CD4-positive, alpha-beta T cell treated with Interleukin-1 beta for 1 hour (primary cell): ENCODE data around the gene NAPA.
A peak's percentile ranks its signal among the peaks of the same experiment; 100 is the strongest.

Experiments
- DNase-seq, 2 donors: peaks; one replicate each; pipeline ENCODE4 v3.0.0-alpha.2; 2020 to 2022

Gene NAPA

DNA sequence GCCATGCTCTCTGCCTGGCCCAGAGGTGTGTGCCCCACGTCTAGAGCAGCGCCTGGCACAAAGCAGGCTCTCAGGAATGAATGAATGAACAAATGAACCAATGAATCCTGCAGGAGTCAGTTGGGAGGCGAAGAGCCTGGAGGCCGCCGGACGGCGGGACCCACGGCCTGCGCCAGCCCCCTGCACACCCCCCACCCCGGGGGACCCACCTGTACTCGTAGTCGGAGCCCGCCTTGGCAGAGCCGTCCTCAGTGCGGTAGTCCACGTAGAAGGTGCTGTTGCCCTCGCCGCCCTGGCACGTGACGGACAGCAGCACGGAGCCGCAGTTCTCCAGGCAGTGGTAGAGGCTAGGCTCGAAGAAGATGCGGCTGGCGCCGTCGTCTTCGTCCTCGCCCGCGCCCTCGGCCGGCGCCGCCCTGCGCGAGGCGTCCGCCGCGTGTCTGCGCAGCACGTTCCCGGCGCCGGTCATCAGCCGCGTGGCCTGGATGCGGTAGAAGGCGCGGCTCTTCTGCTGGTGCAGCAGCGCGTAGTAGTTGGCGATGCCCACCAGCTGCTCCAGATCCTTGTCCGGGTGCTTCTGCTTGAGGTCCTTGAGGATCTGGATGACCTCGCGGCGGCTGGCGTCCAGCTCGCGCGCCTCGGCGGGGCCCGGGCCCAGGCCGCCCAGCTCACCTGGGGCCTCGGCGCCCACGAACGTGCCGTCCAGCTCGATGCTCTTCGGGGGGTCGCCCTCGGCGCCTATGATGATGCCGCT lies 58.0 kb downstream of the NAPA start:
- DNase-seq, result no peak

DNA sequence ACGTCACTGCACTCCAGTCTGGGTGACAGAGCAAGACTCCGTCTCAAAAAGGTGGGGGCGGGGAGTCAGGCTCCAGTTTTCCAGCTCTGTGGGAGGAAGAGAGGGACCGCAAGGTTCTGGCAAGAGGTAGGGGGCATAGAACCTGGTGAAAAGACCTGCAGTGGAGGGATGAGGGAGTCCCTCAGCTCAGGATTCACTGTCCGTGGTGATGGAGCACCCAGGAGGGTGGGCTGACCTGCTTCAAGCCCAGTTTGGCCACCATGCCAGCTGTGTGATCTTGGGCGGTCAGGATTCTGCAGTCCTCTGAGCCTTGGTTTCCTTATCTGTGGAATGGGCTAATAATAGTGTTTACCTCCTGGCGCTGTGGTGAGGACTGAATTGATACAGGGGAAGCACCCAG lies 64.4 kb downstream of the NAPA start:
- no peak for DNase-seq

GRCh38 chr19:47448360-47448727 lies 66.5 kb downstream of the NAPA start:
- no peak for DNase-seq

DNA sequence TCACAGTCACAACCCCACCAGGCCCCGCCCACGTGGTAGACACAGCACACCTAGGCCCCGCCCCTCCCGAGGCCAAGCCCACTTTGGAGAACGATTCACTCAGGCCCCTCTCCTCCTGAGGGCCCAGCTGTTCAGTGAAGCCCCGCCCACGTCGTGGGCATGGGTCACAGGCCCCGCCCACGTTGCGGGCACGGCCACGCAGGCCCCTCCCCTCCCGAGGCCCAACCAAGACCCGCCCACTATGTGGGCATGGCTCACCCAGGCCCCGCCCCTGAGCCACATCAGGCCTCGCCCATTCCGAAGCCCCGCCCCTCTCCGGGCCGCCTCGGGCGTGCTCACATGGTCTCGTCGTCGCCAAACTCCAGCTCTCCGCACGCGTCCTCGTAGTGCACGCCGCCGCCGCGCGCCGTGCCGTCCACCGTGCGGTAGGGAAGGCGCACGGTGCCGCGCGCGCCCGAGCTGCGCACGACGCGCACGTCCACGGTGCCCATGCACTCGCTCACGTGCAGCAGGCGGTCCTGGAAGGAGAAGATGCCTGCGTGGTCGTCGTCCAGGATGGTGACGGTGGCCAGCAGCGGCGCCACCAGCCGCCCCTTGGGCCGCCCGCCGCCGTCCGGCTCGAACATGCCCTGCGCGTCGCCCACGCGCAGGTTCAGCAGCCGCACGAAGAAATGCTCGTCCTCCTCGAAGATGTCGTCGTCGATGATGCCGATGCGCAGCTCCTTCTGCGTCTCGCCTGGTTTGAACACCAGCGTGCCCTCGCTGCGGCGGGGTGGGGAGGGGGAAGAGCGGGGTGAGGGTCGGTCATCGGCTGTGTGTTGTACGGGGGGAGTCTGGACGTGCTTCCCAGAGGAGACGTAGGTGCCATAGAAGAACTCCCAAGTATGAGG lies 67.1 kb downstream of the NAPA start:
- peak; percentile 47 to 52 for DNase-seq

- DNase-seq, result no peak
These were observed 68.1 kb downstream of the NAPA start for GRCh38 chr19:47446534-47447469.

DNA sequence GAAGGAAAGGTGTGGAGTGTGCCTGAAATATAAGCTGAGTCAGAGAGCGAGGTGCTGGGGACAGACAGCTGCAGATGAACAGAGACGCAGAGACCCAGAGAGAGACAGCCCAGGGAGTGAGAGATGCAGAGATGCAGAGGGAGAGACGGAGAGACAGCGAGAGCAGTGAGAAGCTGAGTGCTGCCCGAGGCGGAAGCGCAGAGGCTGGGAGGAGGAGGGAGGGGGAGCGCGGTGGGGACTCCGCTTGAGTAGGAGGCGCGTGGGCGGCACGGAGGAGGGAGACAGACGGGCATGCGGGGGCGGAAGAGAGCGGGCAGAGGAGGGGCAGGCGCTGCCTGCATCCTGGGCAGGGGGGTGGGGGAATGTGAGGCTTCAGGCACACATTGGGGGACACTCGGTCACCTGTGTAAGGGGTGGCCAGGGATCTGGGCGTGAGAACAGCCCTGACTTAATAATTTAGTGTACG lies 68.9 kb downstream of the NAPA start:
- DNase-seq, result peak; percentile 66 to 72

DNA sequence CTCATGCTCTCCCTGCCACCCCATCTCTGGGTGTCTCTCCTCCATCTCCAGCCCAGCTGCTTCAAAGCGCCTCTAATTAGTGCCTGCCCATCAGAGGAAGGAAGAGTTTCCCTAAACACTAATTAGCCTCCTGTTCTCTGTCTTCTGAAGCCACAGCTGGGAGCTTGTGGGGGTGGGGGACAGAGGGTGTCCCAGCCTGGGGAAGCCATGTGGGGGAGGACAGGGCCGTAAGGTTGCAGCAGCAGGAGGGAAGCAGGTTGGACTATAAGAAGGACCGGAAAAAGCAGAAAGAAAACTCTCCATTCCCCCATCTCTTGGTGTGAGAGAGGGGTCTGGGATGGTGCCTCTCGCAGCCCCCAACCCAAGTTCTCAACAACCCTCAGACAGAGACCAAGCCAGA lies 69.3 kb downstream of the NAPA start:
- DNase-seq, result no peak

GRCh38 chr19:47444388-47444821 lies 70.5 kb downstream of the NAPA start:
- peak; percentile 11 to 43 for DNase-seq

GRCh38 chr19:47443331-47443730 lies 71.5 kb downstream of the NAPA start:
- no peak for DNase-seq

- DNase-seq, result no peak
These were observed 76.1 kb downstream of the NAPA start for GRCh38 chr19:47438793-47439220.
